Measurements from ENCODE around the gene GNAI1.

The GNAI1 gene

DNA sequence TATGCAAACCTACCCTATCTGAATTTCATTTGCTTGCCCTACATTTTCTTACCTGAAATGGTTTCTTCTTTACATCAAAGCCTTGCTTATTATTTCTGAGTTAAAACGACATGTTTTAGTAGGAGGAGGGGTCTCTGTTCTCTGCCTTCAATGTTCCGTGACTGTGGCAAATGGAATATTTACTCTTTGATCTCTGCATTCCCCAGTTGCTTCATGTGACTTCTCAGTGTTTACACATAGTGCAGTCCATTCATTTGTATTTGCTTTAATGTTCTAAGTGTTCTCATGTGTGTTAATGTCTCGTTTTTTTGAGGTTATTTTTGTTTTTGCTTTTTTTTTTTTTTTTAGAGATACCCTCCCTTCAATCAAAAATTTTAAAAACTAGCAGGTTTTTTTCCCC lies 75.8 kb downstream of the GNAI1 start:
- Histone ChIP-seq H3K27ac (ENCODE audit: low read length) (no peak overlapping the region), H3K4me1 (ENCODE audit: control insufficient read depth, insufficient read depth, low read length) (no peaks in the 10 kb centered on the region), H3K9me3 (ENCODE audit: control insufficient read depth in 2 of 2, low read length in 2 of 2) (no peaks in the 10 kb centered on the region), H3K27me3 (ENCODE audit: control insufficient read depth in 1 of 2, insufficient read depth in 2 of 2, low read length in 2 of 2) (no peaks in the 10 kb centered on the region), H3K4me3 (ENCODE audit: low read length in 2 of 2) (no peak overlapping the region), H3K9ac (ENCODE audit: low read length in 2 of 2) (no peak overlapping the region), H3K36me3 (ENCODE audit: control insufficient read depth in 2 of 2, insufficient read depth in 2 of 2, low read length in 2 of 2) (peaks cover 2 to 10% of the 10 kb centered on the region in 2 donors)

DNA sequence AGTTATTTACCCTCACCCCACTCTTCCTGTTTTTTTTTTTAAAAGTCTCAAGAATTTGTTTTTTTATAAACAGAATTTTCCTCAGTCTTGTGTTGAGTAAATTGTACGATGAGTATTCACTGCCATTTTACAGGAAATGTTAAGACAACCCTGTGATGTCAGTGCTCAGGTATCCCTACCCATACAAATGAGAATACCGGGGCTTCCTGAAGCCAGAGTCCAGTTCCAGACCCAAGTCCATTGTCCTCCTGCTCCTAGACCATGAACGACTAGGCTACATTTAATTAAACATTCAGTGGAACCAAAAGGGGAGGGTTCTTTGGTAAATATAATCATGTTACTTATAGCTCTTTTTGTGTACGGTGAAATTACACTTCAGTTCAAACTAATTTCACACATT lies 79.2 kb downstream of the GNAI1 start:
- H3K9me3 ChIP-seq (ENCODE audit: control insufficient read depth in 2 of 2, low read length in 2 of 2) = no peaks in the 10 kb centered on the region
- peaks cover 5 to 10% of the 10 kb centered on the region in 2 donors for H3K36me3 ChIP-seq (ENCODE audit: control insufficient read depth in 2 of 2, insufficient read depth in 2 of 2, low read length in 2 of 2)
- no peak overlapping the region for H3K27ac ChIP-seq (ENCODE audit: low read length)
- no peak overlapping the region for H3K9ac ChIP-seq (ENCODE audit: low read length in 2 of 2)
- H3K27me3 ChIP-seq (ENCODE audit: control insufficient read depth in 1 of 2, insufficient read depth in 2 of 2, low read length in 2 of 2) = no peaks in the 10 kb centered on the region
- no peaks in the 10 kb centered on the region for H3K4me1 ChIP-seq (ENCODE audit: control insufficient read depth, insufficient read depth, low read length)
- no peak overlapping the region for H3K4me3 ChIP-seq (ENCODE audit: low read length in 2 of 2)

- Histone ChIP-seq H3K27me3 (ENCODE audit: control insufficient read depth in 1 of 2, insufficient read depth in 2 of 2, low read length in 2 of 2) (no peaks in the 10 kb centered on the region), H3K4me1 (ENCODE audit: control insufficient read depth, insufficient read depth, low read length) (no peaks in the 10 kb centered on the region), H3K36me3 (ENCODE audit: control insufficient read depth in 2 of 2, insufficient read depth in 2 of 2, low read length in 2 of 2) (peaks cover 9 to 10% of the 10 kb centered on the region in 2 donors), H3K9me3 (ENCODE audit: control insufficient read depth in 2 of 2, low read length in 2 of 2) (no peaks in the 10 kb centered on the region), H3K9ac (ENCODE audit: low read length in 2 of 2) (no peak overlapping the region), H3K27ac (ENCODE audit: low read length) (no peak overlapping the region), H3K4me3 (ENCODE audit: low read length in 2 of 2) (no peak overlapping the region)
Measured at GRCh38 chr7:80215734-80216133, 81.1 kb downstream of the GNAI1 start.

DNA sequence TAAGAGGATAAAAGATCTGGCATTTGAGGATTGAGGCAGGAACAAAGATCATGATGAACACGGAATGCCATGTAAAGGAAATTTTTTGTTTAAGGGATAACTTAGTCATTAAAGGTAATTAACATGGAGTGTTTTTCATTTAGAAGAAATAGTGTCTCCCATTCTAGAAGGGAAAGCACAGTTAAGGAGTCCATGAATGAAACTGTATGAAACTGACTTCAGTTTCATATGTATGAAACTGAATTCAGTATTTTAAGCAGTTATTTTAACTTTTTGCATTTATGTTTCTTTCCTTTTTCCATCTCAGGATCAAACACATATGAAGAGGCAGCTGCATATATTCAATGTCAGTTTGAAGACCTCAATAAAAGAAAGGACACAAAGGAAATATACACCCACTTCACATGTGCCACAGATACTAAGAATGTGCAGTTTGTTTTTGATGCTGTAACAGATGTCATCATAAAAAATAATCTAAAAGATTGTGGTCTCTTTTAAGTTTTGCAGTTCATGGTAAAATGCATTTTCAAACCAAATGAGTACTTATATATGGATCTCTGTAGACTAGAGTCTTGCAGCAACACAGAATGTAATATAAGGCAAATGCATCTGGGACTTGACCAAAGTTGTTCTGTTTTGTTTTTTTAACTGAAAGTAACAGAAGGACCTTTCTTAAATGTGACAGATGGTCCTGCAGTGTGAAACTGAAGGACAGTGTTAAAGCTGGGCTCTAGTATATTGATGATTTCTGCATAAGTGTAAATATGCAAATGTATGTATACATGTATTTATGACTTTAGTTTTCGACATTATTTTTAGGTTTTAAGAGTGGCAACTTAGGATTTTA lies 82.6 kb downstream of the GNAI1 start:
- Histone ChIP-seq H3K36me3 (ENCODE audit: control insufficient read depth in 2 of 2, insufficient read depth in 2 of 2, low read length in 2 of 2) (peaks cover 9 to 10% of the 10 kb centered on the region in 2 donors), H3K27ac (ENCODE audit: low read length) (no peak overlapping the region), H3K9ac (ENCODE audit: low read length in 2 of 2) (no peak overlapping the region), H3K4me3 (ENCODE audit: low read length in 2 of 2) (no peak overlapping the region), H3K9me3 (ENCODE audit: control insufficient read depth in 2 of 2, low read length in 2 of 2) (no peaks in the 10 kb centered on the region), H3K27me3 (ENCODE audit: control insufficient read depth in 1 of 2, insufficient read depth in 2 of 2, low read length in 2 of 2) (no peaks in the 10 kb centered on the region), H3K4me1 (ENCODE audit: control insufficient read depth, insufficient read depth, low read length) (no peaks in the 10 kb centered on the region)

- no peak overlapping the region for H3K27ac ChIP-seq (ENCODE audit: low read length)
- no peaks in the 10 kb centered on the region for H3K4me1 ChIP-seq (ENCODE audit: control insufficient read depth, insufficient read depth, low read length)
- H3K4me3 ChIP-seq (ENCODE audit: low read length in 2 of 2) = no peak overlapping the region
- no peaks in the 10 kb centered on the region for H3K27me3 ChIP-seq (ENCODE audit: control insufficient read depth in 1 of 2, insufficient read depth in 2 of 2, low read length in 2 of 2)
- H3K9ac ChIP-seq (ENCODE audit: low read length in 2 of 2) = no peak overlapping the region
- H3K36me3 ChIP-seq (ENCODE audit: control insufficient read depth in 2 of 2, insufficient read depth in 2 of 2, low read length in 2 of 2) = peaks cover 7 to 9% of the 10 kb centered on the region in 2 donors
- H3K9me3 ChIP-seq (ENCODE audit: control insufficient read depth in 2 of 2, low read length in 2 of 2) = no peaks in the 10 kb centered on the region
Measured at GRCh38 chr7:80218723-80219122, 84.1 kb downstream of the GNAI1 start.

DNA sequence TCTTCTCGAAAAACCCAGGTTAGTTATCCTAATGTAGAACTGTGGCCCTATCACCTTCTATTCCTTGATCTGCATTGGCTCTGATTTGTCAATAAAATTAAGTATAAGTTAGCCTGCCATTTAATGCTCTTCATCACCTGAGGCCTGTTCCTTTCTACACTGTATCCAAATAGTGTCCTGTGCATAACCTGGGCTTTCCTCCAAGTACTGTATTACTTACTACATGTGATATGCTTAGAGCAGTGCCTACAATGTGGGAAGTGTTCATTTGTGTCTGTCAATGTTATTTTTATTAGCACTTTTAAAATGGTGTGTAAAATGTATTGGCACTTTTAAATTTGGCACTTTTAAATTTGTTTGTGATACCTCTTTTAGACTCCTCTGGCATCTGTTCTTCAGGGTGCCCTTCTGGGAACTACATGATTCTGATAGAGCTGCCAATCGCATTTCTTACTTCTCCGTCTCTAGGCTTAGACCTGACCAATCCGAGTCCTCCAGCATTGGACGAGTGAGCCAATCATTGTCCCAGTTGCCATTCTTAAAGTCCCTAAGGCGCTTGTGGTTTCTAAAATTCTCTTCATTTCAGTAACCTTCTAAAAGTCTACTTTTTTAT lies 85.5 kb downstream of the GNAI1 start:
- peaks cover 0 to 7% of the 10 kb centered on the region in 2 donors for H3K36me3 ChIP-seq (ENCODE audit: control insufficient read depth in 2 of 2, insufficient read depth in 2 of 2, low read length in 2 of 2)
- H3K4me3 ChIP-seq (ENCODE audit: low read length in 2 of 2) = no peak overlapping the region
- H3K4me1 ChIP-seq (ENCODE audit: control insufficient read depth, insufficient read depth, low read length) = no peaks in the 10 kb centered on the region
- no peaks in the 10 kb centered on the region for H3K27me3 ChIP-seq (ENCODE audit: control insufficient read depth in 1 of 2, insufficient read depth in 2 of 2, low read length in 2 of 2)
- no peak overlapping the region for H3K9ac ChIP-seq (ENCODE audit: low read length in 2 of 2)
- H3K9me3 ChIP-seq (ENCODE audit: control insufficient read depth in 2 of 2, low read length in 2 of 2) = no peaks in the 10 kb centered on the region
- H3K27ac ChIP-seq (ENCODE audit: low read length) = no peak overlapping the region

- H3K4me1 ChIP-seq (ENCODE audit: control insufficient read depth, insufficient read depth, low read length) = no peaks in the 10 kb centered on the region
- no peak overlapping the region for H3K4me3 ChIP-seq (ENCODE audit: low read length in 2 of 2)
- no peak overlapping the region for H3K9ac ChIP-seq (ENCODE audit: low read length in 2 of 2)
- no peaks in the 10 kb centered on the region for H3K27me3 ChIP-seq (ENCODE audit: control insufficient read depth in 1 of 2, insufficient read depth in 2 of 2, low read length in 2 of 2)
- H3K27ac ChIP-seq (ENCODE audit: low read length) = no peak overlapping the region
- H3K9me3 ChIP-seq (ENCODE audit: control insufficient read depth in 2 of 2, low read length in 2 of 2) = no peaks in the 10 kb centered on the region
- H3K36me3 ChIP-seq (ENCODE audit: control insufficient read depth in 2 of 2, insufficient read depth in 2 of 2, low read length in 2 of 2) = peaks cover 0 to 4% of the 10 kb centered on the region in 2 donors
Measured at GRCh38 chr7:80224415-80224814, 89.8 kb downstream of the GNAI1 start.

GRCh38 chr7:80225361-80225760 lies 90.7 kb downstream of the GNAI1 start:
- Histone ChIP-seq H3K4me1 (ENCODE audit: control insufficient read depth, insufficient read depth, low read length) (no peaks in the 10 kb centered on the region), H3K36me3 (ENCODE audit: control insufficient read depth in 2 of 2, insufficient read depth in 2 of 2, low read length in 2 of 2) (no peaks in the 10 kb centered on the region), H3K27ac (ENCODE audit: low read length) (no peak overlapping the region), H3K27me3 (ENCODE audit: control insufficient read depth in 1 of 2, insufficient read depth in 2 of 2, low read length in 2 of 2) (no peaks in the 10 kb centered on the region), H3K9me3 (ENCODE audit: control insufficient read depth in 2 of 2, low read length in 2 of 2) (no peaks in the 10 kb centered on the region), H3K9ac (ENCODE audit: low read length in 2 of 2) (no peak overlapping the region), H3K4me3 (ENCODE audit: low read length in 2 of 2) (no peak overlapping the region)

- no peak overlapping the region for H3K4me3 ChIP-seq (ENCODE audit: low read length in 2 of 2)
- H3K9ac ChIP-seq (ENCODE audit: low read length in 2 of 2) = no peak overlapping the region
- H3K36me3 ChIP-seq (ENCODE audit: control insufficient read depth in 2 of 2, insufficient read depth in 2 of 2, low read length in 2 of 2) = no peaks in the 10 kb centered on the region
- H3K27ac ChIP-seq (ENCODE audit: low read length) = no peak overlapping the region
- H3K9me3 ChIP-seq (ENCODE audit: control insufficient read depth in 2 of 2, low read length in 2 of 2) = no peaks in the 10 kb centered on the region
- no peaks in the 10 kb centered on the region for H3K27me3 ChIP-seq (ENCODE audit: control insufficient read depth in 1 of 2, insufficient read depth in 2 of 2, low read length in 2 of 2)
- H3K4me1 ChIP-seq (ENCODE audit: control insufficient read depth, insufficient read depth, low read length) = no peaks in the 10 kb centered on the region
Measured at GRCh38 chr7:80226629-80227028, 92.0 kb downstream of the GNAI1 start.

- H3K9ac ChIP-seq (ENCODE audit: low read length in 2 of 2) = no peak overlapping the region
- no peak overlapping the region for H3K27ac ChIP-seq (ENCODE audit: low read length)
- no peaks in the 10 kb centered on the region for H3K36me3 ChIP-seq (ENCODE audit: control insufficient read depth in 2 of 2, insufficient read depth in 2 of 2, low read length in 2 of 2)
- H3K27me3 ChIP-seq (ENCODE audit: control insufficient read depth in 1 of 2, insufficient read depth in 2 of 2, low read length in 2 of 2) = no peaks in the 10 kb centered on the region
- no peak overlapping the region for H3K4me3 ChIP-seq (ENCODE audit: low read length in 2 of 2)
- H3K9me3 ChIP-seq (ENCODE audit: control insufficient read depth in 2 of 2, low read length in 2 of 2) = no peaks in the 10 kb centered on the region
- no peaks in the 10 kb centered on the region for H3K4me1 ChIP-seq (ENCODE audit: control insufficient read depth, insufficient read depth, low read length)
Measured at GRCh38 chr7:80230327-80230726, 95.7 kb downstream of the GNAI1 start.

GRCh38 chr7:80231707-80232106 lies 97.1 kb downstream of the GNAI1 start:
- Histone ChIP-seq H3K27me3 (ENCODE audit: control insufficient read depth in 1 of 2, insufficient read depth in 2 of 2, low read length in 2 of 2) (no peaks in the 10 kb centered on the region), H3K9ac (ENCODE audit: low read length in 2 of 2) (no peak overlapping the region), H3K36me3 (ENCODE audit: control insufficient read depth in 2 of 2, insufficient read depth in 2 of 2, low read length in 2 of 2) (no peaks in the 10 kb centered on the region), H3K27ac (ENCODE audit: low read length) (no peak overlapping the region), H3K4me3 (ENCODE audit: low read length in 2 of 2) (no peak overlapping the region), H3K4me1 (ENCODE audit: control insufficient read depth, insufficient read depth, low read length) (no peaks in the 10 kb centered on the region), H3K9me3 (ENCODE audit: control insufficient read depth in 2 of 2, low read length in 2 of 2) (no peaks in the 10 kb centered on the region)

Data from stomach smooth muscle (tissue), 2 donors.